BJ (cell line): ENCODE measurements around the gene CEP95. TPM values are rescaled to one million over a fixed set of nuclear protein-coding genes. Genes with fewer than 3 reads are reported as not detected.

Experiments
- CTCF ChIA-PET: fragments of 350-600 bp; formaldehyde crosslinking; extraction: SDS; loops from one replicate; lab custom pipeline; 2021; ENCODE audit warnings: antibody characterized with exemption, inconsistent platforms; lab: Yijun Ruan, JAX
- POLR2A ChIA-PET: fragments of 300-600 bp; sonication (Branson Sonifier 250); formaldehyde crosslinking; extraction: SDS; loops from one replicate; lab custom pipeline; 2021; ENCODE audit warnings: antibody characterized with exemption; lab: Charles Lee
- DNase-seq: peaks from one replicate; pipeline ENCODE4 v3.0.0-alpha.2; 2011; ENCODE audit warnings: low read depth
- H3K27me3 ChIP-seq: 2 replicates; pipeline ENCODE4 v1.6.0; 2011; ENCODE audit warnings: low read length; ENCODE audit not compliant: control insufficient read depth, insufficient read depth
- H3K36me3 ChIP-seq: 2 replicates; pipeline ENCODE4 v1.5.1; 2011; ENCODE audit warnings: low read length; ENCODE audit not compliant: control insufficient read depth, insufficient read depth
- H3K4me3 ChIP-seq: 2 replicates; pipeline ENCODE4 v1.5.1; 2011; ENCODE audit warnings: low read depth, mild to moderate bottlenecking, control low read depth, low read length
- polyA plus RNA-seq: library from polyadenylated mRNA; depleted of rRNA; stranded (reverse); fragments of >200 nt; gene quantifications from 2 replicates; pipeline ENCODE4 v1.2.3, GENCODE V29; 2011
- TF ChIP-seq, protein P1 (sequence below): IDR thresholded peaks from 2 replicates; pipeline ENCODE4 v1.5.1; 2011; ENCODE audit warnings: low read depth, mild to moderate bottlenecking, control low read depth, inconsistent platforms, low read length, moderate library complexity; ENCODE audit not compliant: insufficient read depth

The CEP95 gene
- polyA plus RNA-seq, 1 experiment = 17.6 TPM

DNA sequence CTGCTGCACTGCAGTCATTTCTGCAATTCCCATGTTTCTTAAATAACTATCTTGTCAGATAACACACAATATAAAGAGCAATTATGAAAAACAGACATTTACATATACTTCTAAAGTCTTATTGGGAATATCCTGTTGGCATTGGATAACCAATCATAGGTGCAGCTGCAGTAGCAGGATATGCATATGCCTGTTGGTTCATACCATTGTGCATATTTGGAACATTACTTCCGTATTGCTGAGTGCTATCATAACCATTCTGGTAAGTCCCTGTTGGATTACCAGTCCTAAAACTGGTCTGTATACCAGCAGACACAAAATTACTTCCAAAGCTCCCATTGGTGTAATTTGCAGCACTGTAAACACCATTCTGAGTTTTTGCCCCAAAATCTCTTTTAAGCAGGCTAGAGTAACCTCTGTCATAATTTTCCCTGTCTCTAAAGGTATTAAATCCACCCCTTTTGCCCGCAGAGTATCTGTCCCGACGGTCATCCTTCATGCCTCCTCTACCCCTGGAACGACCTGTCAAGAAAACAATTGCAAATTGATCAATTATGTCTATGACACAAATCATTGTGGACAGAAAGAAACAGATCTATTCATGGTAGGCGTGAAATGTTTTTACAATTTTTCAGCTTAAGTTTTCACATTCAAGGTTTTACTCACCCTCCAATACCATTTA, 6.8 kb upstream of the CEP95 start:
- CTCF ChIA-PET = interaction anchor here (0.8 to 1.1 kb wide), 2 partner anchors 8 to 80 kb away, joined by 3 to 4 read pairs; no protein-coding TSS in a partner anchor
- no peak for DNase-seq
- POLR2A ChIA-PET = interaction anchor here (0.6 kb wide), 1 partner anchor 166 kb away, joined by 5 read pairs; no protein-coding TSS in a partner anchor
- peaks cover 36% of the 10 kb centered on the region for H3K36me3 ChIP-seq
- TF ChIP-seq, protein P1, sequence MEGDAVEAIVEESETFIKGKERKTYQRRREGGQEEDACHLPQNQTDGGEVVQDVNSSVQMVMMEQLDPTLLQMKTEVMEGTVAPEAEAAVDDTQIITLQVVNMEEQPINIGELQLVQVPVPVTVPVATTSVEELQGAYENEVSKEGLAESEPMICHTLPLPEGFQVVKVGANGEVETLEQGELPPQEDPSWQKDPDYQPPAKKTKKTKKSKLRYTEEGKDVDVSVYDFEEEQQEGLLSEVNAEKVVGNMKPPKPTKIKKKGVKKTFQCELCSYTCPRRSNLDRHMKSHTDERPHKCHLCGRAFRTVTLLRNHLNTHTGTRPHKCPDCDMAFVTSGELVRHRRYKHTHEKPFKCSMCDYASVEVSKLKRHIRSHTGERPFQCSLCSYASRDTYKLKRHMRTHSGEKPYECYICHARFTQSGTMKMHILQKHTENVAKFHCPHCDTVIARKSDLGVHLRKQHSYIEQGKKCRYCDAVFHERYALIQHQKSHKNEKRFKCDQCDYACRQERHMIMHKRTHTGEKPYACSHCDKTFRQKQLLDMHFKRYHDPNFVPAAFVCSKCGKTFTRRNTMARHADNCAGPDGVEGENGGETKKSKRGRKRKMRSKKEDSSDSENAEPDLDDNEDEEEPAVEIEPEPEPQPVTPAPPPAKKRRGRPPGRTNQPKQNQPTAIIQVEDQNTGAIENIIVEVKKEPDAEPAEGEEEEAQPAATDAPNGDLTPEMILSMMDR = no peak
- H3K27me3 ChIP-seq = no peaks in the 10 kb centered on the region
- no peak overlapping the region for H3K4me3 ChIP-seq

DNA sequence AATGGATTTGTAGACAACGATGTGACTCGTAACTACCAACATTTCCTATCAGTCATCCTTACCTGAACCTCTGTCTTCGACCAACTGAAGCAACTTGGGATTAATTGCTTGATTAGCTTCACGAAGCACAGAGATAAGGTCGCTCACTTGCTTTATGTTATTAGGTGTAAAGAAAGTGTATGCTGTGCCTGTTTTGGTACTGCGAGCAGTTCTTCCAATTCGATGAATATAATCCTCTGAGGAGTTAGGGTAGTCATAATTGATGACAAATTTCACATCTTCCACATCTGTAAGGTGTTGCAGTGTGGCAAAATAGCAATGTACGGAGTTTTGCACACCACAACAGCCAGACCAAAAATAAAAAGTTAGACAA, 6.3 kb upstream of the CEP95 start:
- Histone ChIP-seq H3K27me3 (no peaks in the 10 kb centered on the region), H3K4me3 (no peak overlapping the region), H3K36me3 (peaks cover 36% of the 10 kb centered on the region)
- no peak for DNase-seq
- TF ChIP-seq, protein P1 = no peak
- ChIA-PET POLR2A (interaction anchor here (0.6 kb wide), 1 partner anchor 167 kb away, joined by 5 read pairs; no protein-coding TSS in a partner anchor), CTCF (interaction anchor here (0.8 kb wide), 1 partner anchor 80 kb away, joined by 3 read pairs; no protein-coding TSS in a partner anchor)

DNA sequence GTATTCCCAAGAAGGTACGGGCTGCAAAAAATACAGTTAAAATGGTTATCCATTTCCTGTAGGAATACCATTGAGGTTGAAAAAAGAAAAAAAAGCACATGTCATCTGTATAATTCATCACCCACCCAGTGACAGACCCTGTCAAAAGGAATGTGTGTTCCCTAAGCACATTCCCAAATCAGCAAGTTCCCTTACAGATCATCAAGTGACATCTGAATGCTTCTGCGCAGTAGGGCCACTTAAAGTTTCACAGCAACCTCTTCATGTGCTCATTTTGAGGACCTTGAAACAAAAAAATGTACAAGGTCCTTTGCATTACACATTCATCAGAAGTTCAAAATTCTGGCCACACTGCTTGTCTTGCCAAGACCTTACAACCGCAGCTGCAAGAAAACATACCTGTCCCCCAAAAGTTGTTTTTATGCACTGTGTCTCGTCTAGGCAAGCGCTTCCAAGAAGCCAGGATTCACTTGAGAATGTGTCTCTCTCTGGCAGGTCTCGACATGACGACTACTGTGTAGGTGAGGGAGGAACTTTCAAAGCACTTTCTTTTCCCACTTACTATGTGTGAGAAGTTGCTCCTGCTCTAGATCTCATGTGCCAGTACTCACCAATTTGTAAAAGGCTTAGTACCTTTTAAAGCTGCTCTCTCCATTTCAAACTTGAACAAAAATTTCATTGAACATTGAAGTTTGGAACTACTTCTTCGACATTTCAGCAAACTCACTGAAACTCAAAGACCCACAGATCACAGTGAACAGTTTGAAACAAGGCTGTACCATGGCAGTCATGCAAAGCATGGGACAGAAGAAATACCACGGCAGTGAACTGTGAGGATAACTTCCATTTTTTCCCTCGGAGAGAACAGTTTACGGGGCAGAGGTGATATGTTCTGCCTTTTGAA, 5.7 kb upstream of the CEP95 start:
- ChIA-PET POLR2A (no interaction called here), CTCF (interaction anchor here (0.8 to 7.5 kb wide), 3 partner anchors 9 to 81 kb away, joined by 3 to 33 read pairs (median 4); no protein-coding TSS in a partner anchor)
- Histone ChIP-seq H3K36me3 (peaks cover 36% of the 10 kb centered on the region), H3K4me3 (no peak overlapping the region), H3K27me3 (no peaks in the 10 kb centered on the region)
- no peak for DNase-seq
- TF ChIP-seq, protein P1 = no peak

DNA sequence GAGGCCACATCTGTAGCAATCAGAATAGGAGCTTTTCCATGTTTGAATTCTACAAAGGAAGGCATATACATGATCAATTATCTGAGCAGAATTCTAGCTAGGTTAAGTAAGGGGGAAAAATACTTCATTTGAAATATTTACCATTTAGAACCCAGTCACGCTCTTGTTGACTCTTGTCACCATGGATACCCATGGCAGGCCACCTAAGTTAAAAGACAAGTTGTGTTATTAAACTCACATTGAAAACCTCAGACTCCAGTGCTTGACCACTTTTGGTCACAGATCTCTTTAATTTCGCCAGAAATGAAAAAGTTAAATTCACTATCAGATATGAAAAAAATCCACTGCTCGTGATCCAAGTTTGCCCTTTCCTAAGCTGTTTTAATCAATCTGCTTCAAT, 4.8 kb upstream of the CEP95 start:
- ChIA-PET POLR2A (no interaction called here), CTCF (interaction anchor here (1.3 to 7.5 kb wide), 2 partner anchors 10 to 82 kb away, joined by 4 to 33 read pairs; no protein-coding TSS in a partner anchor)
- H3K36me3 ChIP-seq = peaks cover 36% of the 10 kb centered on the region
- no peak for DNase-seq
- TF ChIP-seq, protein P1 = no peak
- H3K4me3 ChIP-seq = no peak overlapping the region
- no peaks in the 10 kb centered on the region for H3K27me3 ChIP-seq

DNA sequence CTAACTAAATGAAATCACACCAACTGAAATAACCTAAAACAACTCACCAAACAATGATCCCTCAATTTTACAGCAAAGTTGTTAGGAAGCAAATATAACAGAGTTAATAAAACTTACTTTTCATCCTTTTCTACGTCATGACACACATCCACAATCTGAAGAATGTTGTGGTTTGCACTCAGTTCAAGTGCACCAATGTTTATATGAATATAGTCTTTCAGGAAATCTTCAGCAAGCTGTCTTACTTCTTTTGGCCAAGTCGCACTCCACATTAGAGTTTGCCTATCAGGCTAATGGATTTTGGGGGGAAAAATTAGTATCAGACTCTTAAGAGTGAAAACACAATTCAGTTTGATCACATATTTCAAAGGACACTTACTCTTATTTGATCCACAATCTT, 4.0 kb upstream of the CEP95 start:
- TF ChIP-seq, protein P1 = no peak
- Histone ChIP-seq H3K36me3 (peaks cover 35% of the 10 kb centered on the region), H3K27me3 (no peaks in the 10 kb centered on the region), H3K4me3 (no peak overlapping the region)
- no peak for DNase-seq
- CTCF ChIA-PET = interaction anchor here (1.3 to 7.5 kb wide), 2 partner anchors 11 to 83 kb away, joined by 4 to 33 read pairs; no protein-coding TSS in a partner anchor
- POLR2A ChIA-PET = no interaction called here
